Peyer's patch (tissue), 4 donors: ENCODE measurements around the gene RAB2B. TPM values are rescaled to one million over a fixed set of nuclear protein-coding genes. Genes with fewer than 3 reads are reported as not detected.

Experiments used
- DNase-seq, 3 donors: peaks; one replicate each; pipeline ENCODE4 v3.0.0-alpha.2; 2017 to 2019
- H3K27ac ChIP-seq, 4 donors: fragments of 200-600 bp; sonication (generic); one replicate each; pipeline ENCODE4 v1.5.1; 2016 to 2019
- H3K27me3 ChIP-seq, 2 donors: fragments of 200-600 bp; sonication (generic); one replicate each; pipeline ENCODE4 v1.5.1; 2019
- H3K36me3 ChIP-seq, 3 donors: fragments of 200-600 bp; sonication (generic); one replicate each; pipeline ENCODE4 v1.5.1; 2016 to 2019
- H3K4me1 ChIP-seq, 4 donors: fragments of 200-600 bp; sonication (generic); one replicate each; pipeline ENCODE4 v1.5.1; 2016 to 2019
- H3K4me3 ChIP-seq, 4 donors: fragments of 200-600 bp; sonication (generic); 1 replicate in 3 of 4; 2 replicates in 1 of 4; pipeline ENCODE4 v1.5.1; 2016 to 2019; ENCODE audit warnings: mild to moderate bottlenecking in 1 of 4
- H3K9me3 ChIP-seq, 4 donors: fragments of 200-600 bp; sonication (generic); one replicate each; pipeline ENCODE4 v1.5.1; 2016 to 2019; ENCODE audit warnings: mild to moderate bottlenecking in 1 of 4
- POLR2A ChIP-seq, 2 donors: fragments of 450-650 bp; IDR thresholded peaks; one replicate each; pipeline ENCODE4 v1.5.1; 2017; ENCODE audit warnings: antibody characterized with exemption in 2 of 2, mild to moderate bottlenecking in 2 of 2, moderate library complexity in 2 of 2
- total RNA-seq, 4 donors: library from RNA; depleted of rRNA; stranded (reverse); fragments of >200 nt; gene quantifications; one replicate each; pipeline ENCODE4 v1.1.0, GENCODE V29; 2016
- TF ChIP-seq, protein P1 (sequence below), 6 experiments: fragments of 450-650 bp in 4 of 6; fragments of 200-600 bp in 2 of 6; sonication (generic) in 1 of 6; IDR thresholded peaks; one replicate each; pipeline ENCODE4 v1.5.1; 2017 to 2019; ENCODE audit warnings: antibody characterized with exemption in 6 of 6, mild to moderate bottlenecking in 3 of 6, moderate library complexity in 1 of 6

The RAB2B gene
- total RNA-seq, 4 donors from 2014 or later = 7.4 to 22.4 (median 20.8) TPM

DNA sequence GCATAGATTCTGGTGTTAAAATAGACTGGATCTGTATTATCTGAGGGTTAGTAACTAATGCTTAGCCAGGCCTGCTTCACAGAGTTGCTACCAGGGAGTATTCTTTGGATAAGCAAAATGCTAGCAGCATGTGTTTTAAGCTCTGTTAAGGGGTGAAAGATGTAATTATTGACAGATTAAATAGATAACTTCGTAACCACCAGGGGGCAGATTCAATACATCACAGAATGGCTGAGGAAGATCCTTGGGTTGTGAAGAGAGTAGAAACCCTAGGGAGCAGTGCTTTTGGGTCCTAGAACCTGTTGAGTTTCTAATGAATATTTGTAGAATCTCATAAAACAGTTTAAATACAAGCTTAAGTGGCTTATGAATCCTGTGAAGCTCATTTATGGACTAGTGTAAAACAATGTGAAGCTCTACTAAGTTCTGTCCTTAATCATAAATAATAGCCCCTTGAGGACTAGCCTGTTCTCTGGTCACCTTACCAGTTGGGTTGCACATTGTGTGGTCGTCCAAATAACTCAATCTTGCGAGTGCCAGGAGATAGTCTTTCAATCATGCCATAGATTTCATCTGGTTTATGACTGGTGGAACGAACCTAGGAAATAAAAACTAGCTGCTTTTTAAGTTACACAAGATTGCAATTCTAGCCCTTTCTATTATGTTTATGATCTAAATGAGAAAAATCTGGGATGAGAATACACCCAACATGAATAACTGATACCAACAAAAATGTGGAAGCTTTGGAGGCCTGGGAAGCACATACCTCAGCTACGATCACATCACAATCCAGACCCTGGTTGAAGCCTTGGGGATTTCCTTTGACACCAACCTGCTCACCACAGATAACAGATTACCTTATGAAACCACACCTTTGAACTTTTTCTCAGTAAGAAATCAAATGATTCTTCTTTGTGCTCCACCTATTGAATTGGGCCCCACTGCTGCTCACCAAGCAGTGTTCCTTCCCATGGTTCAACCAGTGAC is 22.1 kb upstream of the RAB2B start:
- Histone ChIP-seq H3K4me3 (no peak overlapping the region), H3K4me1 (no peaks in the 10 kb centered on the region), H3K27me3 (no peaks in the 10 kb centered on the region), H3K9me3 (no peaks in the 10 kb centered on the region), H3K27ac (no peak overlapping the region), H3K36me3 (peaks cover 0 to 82% (median 0%) of the 10 kb centered on the region in 3 donors)
- TF ChIP-seq, protein P1, sequence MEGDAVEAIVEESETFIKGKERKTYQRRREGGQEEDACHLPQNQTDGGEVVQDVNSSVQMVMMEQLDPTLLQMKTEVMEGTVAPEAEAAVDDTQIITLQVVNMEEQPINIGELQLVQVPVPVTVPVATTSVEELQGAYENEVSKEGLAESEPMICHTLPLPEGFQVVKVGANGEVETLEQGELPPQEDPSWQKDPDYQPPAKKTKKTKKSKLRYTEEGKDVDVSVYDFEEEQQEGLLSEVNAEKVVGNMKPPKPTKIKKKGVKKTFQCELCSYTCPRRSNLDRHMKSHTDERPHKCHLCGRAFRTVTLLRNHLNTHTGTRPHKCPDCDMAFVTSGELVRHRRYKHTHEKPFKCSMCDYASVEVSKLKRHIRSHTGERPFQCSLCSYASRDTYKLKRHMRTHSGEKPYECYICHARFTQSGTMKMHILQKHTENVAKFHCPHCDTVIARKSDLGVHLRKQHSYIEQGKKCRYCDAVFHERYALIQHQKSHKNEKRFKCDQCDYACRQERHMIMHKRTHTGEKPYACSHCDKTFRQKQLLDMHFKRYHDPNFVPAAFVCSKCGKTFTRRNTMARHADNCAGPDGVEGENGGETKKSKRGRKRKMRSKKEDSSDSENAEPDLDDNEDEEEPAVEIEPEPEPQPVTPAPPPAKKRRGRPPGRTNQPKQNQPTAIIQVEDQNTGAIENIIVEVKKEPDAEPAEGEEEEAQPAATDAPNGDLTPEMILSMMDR (IDR thresholded peaks at IDR 0.05) = peak in 4 of 6 experiments; percentile 47 to 67 (median 62)
- no peak for TF ChIP-seq POLR2A (IDR thresholded peaks at IDR 0.05)
- DNase-seq = no peak

- no peaks in the 10 kb centered on the region for H3K4me1 ChIP-seq
- TF ChIP-seq, protein P1 (IDR thresholded peaks at IDR 0.05) = no peak
- no peak for TF ChIP-seq POLR2A (IDR thresholded peaks at IDR 0.05)
- H3K9me3 ChIP-seq = no peaks in the 10 kb centered on the region
- DNase-seq = no peak
- H3K4me3 ChIP-seq = no peak overlapping the region
- H3K36me3 ChIP-seq = peaks cover 0 to 87% (median 0%) of the 10 kb centered on the region in 3 donors
- H3K27ac ChIP-seq = no peak overlapping the region
- no peaks in the 10 kb centered on the region for H3K27me3 ChIP-seq
Observed at GRCh38 chr14:21496453-21496852, 19.7 kb upstream of the RAB2B start.

DNA sequence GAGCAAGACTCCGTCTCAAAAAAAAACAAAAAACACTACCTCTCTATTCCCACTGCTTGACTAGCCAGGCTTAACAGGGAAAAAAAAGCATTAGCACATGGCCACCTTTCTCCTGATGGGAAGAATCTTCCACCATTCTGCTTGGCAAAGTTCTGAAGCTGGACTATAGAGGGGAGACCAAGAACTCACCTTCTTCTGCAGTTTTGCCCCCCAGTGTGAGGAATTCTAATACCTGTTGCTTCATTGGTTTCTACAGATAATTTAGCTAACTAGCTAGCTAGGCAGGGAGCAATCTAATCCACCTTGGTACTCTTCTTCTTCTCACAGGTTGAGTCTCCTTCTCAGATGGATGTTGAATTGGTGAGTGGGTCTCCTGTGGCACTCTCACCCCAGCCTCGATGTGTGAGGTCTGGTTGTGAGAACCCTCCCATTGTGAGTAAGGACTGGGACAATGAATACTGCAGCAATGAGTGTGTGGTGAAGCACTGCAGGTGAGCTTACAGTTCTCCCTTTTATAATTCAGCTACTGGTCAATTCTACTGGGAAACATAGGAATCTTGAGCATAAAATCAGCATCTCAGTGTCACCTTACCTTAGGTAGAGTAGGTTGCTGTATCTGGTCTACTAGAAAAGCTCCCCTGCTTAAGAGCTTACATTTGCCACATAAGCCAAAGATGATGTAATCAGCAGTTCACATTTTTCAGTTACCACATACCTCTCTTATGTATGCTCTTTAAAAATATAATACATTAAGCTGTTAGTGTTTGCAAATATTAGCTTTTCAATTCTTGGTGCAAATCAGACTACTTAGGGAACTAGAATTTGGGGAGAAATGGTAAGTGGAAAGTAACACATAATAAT is 18.4 kb upstream of the RAB2B start:
- H3K27ac ChIP-seq = no peak overlapping the region
- peaks cover 0 to 97% (median 0%) of the 10 kb centered on the region in 3 donors for H3K36me3 ChIP-seq
- TF ChIP-seq, protein P1 (IDR thresholded peaks at IDR 0.05) = no peak
- no peak for TF ChIP-seq POLR2A (IDR thresholded peaks at IDR 0.05)
- no peak for DNase-seq
- no peak overlapping the region for H3K4me3 ChIP-seq
- H3K9me3 ChIP-seq = no peaks in the 10 kb centered on the region
- no peaks in the 10 kb centered on the region for H3K27me3 ChIP-seq
- no peaks in the 10 kb centered on the region for H3K4me1 ChIP-seq

DNA sequence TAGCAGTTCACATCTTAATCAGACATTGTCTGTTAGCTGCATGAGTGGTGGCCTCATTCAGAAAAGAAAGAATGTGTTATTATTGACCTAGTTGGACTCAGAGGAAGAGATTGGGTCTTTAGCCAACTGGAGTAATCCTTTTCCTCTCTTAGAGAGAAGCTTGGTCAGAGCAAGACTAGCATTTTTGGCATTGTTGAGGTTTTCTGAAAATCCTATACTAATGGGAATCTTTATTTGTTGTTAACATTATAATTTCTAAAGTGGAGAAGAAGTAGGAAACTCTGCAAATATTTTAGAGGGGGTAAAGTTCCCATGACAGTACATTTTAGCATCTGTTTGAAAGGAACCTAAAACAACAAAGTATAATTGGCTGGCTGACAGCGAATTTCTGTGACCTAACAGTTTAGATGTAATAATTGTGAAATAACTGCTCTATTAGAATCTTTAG is 9.9 kb upstream of the RAB2B start:
- Histone ChIP-seq H3K9me3 (no peaks in the 10 kb centered on the region), H3K4me1 (no peaks in the 10 kb centered on the region), H3K4me3 (no peak overlapping the region), H3K27me3 (no peaks in the 10 kb centered on the region), H3K27ac (no peak overlapping the region), H3K36me3 (peaks cover 0 to 54% (median 0%) of the 10 kb centered on the region in 3 donors)
- TF ChIP-seq, protein P1 (IDR thresholded peaks at IDR 0.05) = no peak
- no peak for TF ChIP-seq POLR2A (IDR thresholded peaks at IDR 0.05)
- DNase-seq = no peak

- Histone ChIP-seq H3K36me3 (peaks cover 0 to 26% (median 0%) of the 10 kb centered on the region in 3 donors), H3K4me1 (peaks cover 0 to 14% (median 6%) of the 10 kb centered on the region in 4 donors), H3K27me3 (no peaks in the 10 kb centered on the region), H3K9me3 (no peaks in the 10 kb centered on the region), H3K4me3 (peak overlapping the region; percentile 72 to 86 (median 78)), H3K27ac (peak overlapping the region; percentile 82 to 91 (median 89))
- no peak for TF ChIP-seq POLR2A (IDR thresholded peaks at IDR 0.05)
- TF ChIP-seq, protein P1 (IDR thresholded peaks at IDR 0.05) = no peak
- DNase-seq = peak; percentile 90 to 95 (median 94)
Observed at GRCh38 chr14:21476523-21476924, 235 bp downstream of the RAB2B start.
